ENCODE results near the gene USP31.

The USP31 gene

GRCh38 chr16:23064639-23065038 is 84.6 kb downstream of the USP31 start:
- no peak for TF ChIP-seq CTCF (conservative IDR thresholded peaks at IDR 0.05; ENCODE audit: low read length)
- peak; percentile 48 for DNase-seq (ENCODE audit: low read depth)
- no peak overlapping the region for H3K4me3 ChIP-seq (ENCODE audit: low read length)

DNA sequence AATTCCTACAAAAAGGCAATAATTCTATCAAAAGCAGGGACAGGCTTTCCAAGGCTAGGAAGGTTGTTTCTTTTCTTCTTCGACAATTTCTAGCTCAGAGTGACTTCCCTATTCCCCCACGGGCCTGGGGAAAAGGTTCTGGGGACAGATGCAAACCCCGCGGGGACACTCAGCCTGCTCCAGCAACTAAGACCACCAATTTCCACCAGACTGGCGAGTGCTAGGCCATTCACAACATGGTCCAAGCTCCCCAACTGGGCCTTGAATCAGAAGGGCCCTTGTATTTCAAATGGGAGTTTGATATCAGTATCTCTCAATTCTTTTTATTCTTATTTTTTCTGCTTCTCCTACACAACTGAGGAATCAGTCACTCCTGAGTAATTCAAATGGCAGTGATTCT is 86.7 kb downstream of the USP31 start:
- DNase-seq (ENCODE audit: low read depth): no peak
- no peak overlapping the region for H3K4me3 ChIP-seq (ENCODE audit: low read length)
- no peak for TF ChIP-seq CTCF (conservative IDR thresholded peaks at IDR 0.05; ENCODE audit: low read length)

DNA sequence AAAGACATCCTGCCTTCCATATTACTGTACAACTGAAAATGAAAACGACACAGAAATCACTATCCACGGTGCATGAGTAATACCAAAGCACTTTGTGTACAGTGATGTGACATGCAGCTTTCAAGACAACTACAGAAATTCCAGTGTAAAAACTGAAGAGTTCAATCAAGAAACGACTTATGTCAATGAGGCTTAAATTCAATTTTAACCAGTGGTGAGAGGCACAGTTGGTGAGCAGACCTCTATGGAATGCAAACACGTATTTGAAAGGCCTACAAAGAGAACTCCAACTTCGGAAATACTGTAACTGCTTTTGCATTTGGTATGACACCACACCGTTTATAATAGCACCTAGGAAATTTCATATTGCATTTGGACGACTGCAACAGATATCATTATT is 87.6 kb downstream of the USP31 start:
- no peak for TF ChIP-seq CTCF (conservative IDR thresholded peaks at IDR 0.05; ENCODE audit: low read length)
- DNase-seq (ENCODE audit: low read depth): peak; percentile 40
- no peak overlapping the region for H3K4me3 ChIP-seq (ENCODE audit: low read length)

GRCh38 chr16:23060458-23061320 is 88.6 kb downstream of the USP31 start:
- peak; percentile 68 for DNase-seq (ENCODE audit: low read depth)
- TF ChIP-seq CTCF (conservative IDR thresholded peaks at IDR 0.05; ENCODE audit: low read length): peak; percentile 97
- no peak overlapping the region for H3K4me3 ChIP-seq (ENCODE audit: low read length)

DNA sequence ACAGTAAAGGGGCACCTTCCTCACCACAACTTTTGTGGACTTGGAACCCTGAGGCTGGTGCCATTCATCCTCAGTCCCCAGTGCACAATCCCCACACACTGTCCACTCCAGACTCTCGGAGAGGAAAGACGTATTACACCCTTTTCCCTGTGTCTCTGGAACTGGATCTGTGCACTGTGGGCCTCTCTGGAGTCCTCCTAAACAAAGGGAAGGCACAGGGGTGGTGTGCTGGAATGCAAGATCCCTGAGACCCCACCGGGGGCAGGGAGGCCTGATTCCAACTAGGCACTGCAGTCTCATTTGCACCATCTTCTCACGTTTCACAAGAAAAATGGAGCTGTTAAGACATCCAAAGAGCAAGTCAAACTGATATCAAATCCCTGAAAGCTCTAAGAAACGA is 89.8 kb downstream of the USP31 start:
- no peak for DNase-seq (ENCODE audit: low read depth)
- H3K4me3 ChIP-seq (ENCODE audit: low read length): no peak overlapping the region
- TF ChIP-seq CTCF (conservative IDR thresholded peaks at IDR 0.05; ENCODE audit: low read length): no peak

- TF ChIP-seq CTCF (conservative IDR thresholded peaks at IDR 0.05; ENCODE audit: low read length): no peak
- no peak overlapping the region for H3K4me3 ChIP-seq (ENCODE audit: low read length)
- no peak for DNase-seq (ENCODE audit: low read depth)
These were observed 90.7 kb downstream of the USP31 start for GRCh38 chr16:23058576-23058975.

DNA sequence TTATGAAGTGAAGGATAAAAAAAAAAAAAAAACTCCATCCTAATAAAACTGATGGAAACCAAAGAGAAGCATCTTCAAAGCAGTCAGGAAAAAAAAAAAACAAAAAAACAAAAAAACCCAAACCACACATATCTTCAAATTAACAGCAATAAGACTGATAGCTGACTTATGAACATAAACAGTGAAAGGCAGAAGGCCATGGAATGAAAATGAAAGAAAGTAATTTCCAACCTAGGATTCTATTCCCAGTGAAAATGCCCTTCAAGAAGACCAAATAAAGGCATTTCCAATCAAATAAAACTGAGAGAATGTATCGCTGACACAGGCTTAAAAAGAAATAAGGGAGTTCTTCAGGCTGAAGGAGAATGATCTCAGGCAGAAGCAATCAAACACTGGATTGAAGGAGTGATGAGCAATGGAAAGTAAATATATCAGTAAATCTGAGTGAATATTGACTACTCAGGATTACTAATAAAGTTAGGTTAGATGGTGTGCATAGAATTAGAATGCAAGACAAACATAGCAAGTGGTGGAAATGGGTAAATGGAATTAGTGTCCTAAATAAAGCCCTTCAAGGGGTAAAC is 92.1 kb downstream of the USP31 start:
- no peak overlapping the region for H3K4me3 ChIP-seq (ENCODE audit: low read length)
- TF ChIP-seq CTCF (conservative IDR thresholded peaks at IDR 0.05; ENCODE audit: low read length): no peak
- no peak for DNase-seq (ENCODE audit: low read depth)

All from AG10803 (cell line).